Left colon (tissue), 2 donors: ENCODE measurements around the gene LAMC1. TPM values are rescaled to one million over a fixed set of nuclear protein-coding genes. Genes with fewer than 3 reads are reported as not detected.
A peak's percentile ranks its signal among the peaks of the same experiment; 100 is the strongest.

ENCODE experiments used
- ATAC-seq: fragments of 200-7000 bp; cut with Tn5 transposase; one replicate; pipeline ENCODE4 v1.9.1; 2020; ENCODE audit warnings: mild to moderate bottlenecking, moderate library complexity
- DNase-seq, 2 donors: peaks; one replicate each; pipeline ENCODE4 v3.0.0-alpha.2; 2020
- intact Hi-C, 2 donors: fragments of 100-400 bp; cut with DNase I in 1 of 2; cut with micrococcal nuclease in 1 of 2; formaldehyde crosslinking; loops; one replicate each; pipeline versions ENCODE4 v1.11.2 to v1.14.0; 2022; cut with DNase I, micrococcal nuclease
- total RNA-seq, 2 donors: library from RNA; stranded (reverse); fragmentation: NEBNext Ultra II Directional; extraction: Animal tissue kit (Norgen Biotek cat#: 25700); gene quantifications; one replicate each; pipeline ENCODE4 v1.2.1, GENCODE V29; 2021
- donor health status: DM: no; HTN: no; CAD: no.
- donor health status: DM: yes; HTN: yes; CAD: no.

LAMC1 gene
- total RNA-seq, 2 donors from 2014 or later: 32.3 to 54.8 TPM

DNA sequence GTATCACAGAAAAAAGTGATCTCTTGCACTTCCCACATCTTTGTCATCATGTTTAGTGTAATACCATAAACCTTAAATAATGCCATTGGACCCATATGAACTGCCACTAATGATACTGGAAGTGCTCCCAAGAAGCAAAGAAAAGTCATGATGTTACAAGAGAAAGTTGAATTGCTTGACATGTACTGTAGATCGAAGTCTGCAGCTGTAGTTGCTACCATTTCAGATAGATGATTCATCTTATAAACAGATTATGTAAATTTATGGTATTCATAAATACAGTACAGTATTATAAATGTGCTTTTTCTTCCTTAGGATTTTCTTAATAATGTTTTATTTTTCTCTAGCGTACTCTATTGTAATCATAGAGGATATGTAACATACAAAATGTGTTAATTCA is 132.7 kb downstream of the LAMC1 start:
- ATAC-seq: no peak
- DNase-seq: no peak
- intact Hi-C loops: no loop called here

DNA sequence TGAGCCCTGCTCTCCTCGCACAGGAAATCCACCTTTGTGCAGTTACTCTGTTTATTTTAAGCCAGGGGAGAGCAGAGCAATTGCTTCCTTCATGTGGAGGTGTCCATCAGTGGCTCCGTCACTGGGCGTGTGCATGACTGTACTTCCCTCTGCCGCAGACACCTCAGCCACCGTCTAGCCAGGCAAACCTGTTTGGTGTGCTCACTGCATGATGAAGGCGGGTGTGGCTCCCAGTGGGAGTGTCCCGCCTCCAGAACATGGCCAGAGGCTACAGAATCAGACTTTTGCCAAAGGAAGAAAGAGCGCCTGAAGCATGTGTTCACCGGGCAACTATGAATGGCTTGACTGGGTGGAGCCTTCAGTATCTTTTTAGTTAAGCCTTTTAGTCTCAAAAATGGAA is 136.7 kb downstream of the LAMC1 start:
- peak; percentile 89 to 95 for DNase-seq
- intact Hi-C loops: no loop called here
- ATAC-seq: peak; percentile 100

DNA sequence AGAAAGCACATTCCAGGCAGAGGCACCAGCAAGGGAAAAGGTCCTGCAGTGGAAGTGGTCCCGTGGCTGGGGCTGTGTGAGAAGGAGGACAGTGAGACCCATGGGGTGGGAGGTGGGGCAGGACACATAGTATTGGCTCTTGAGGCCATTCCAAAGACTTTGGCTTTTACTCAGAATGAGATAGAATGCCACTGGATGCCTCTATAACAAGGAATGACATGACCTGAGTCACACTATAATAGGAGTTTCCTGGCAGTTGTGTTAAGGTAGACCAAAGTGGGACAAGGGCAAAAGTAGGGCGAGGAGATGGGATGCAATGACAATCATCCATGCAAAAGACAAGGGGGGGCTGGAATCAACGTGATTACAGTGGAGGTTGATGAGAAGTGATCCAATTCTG is 138.2 kb downstream of the LAMC1 start:
- ATAC-seq: no peak
- intact Hi-C loops: no loop called here
- DNase-seq: no peak

DNA sequence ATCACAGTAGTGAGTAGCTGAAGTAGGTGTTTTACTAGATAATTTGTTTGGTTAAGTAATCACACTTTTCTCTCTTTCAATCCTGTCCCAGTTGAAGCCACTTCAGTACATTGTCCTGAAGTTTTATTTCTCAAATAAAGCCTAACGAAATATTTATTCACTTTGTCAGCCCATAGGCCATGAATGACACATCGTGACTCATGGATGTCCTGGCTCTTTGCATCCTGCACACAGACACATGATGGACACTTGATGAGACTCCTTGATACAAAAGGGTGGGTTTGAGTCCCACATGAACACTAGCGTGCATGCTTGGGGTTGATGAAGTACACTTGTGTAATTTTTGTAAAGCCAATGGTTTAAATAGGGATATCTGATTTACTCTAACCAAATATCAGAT is 140.1 kb downstream of the LAMC1 start:
- DNase-seq: no peak
- no peak for ATAC-seq

DNA sequence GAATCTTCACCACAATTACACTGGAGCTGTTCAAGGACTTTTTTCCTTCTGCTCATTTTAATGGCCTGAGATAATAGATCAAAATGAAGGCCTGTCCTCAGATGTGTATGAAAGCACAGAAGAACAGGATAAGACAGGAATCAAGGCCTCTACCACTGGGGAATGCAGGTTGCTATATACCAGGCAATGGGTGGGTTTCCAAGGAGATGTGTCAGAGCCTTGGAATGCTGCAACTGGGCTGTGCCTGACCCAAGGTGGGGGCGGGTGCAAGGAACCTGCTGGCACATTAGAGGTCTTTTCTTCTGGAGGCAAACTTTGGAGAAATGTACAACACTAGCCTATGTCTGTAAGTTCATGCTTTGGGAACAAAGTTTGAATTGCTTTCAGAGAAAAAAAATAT is 141.1 kb downstream of the LAMC1 start:
- DNase-seq (no peak), ATAC-seq (no peak)
- intact Hi-C loops: no loop called here

More for the DNA sequence above, 140.1 kb downstream of the LAMC1 start:
- intact Hi-C loops: no loop called here

DNA sequence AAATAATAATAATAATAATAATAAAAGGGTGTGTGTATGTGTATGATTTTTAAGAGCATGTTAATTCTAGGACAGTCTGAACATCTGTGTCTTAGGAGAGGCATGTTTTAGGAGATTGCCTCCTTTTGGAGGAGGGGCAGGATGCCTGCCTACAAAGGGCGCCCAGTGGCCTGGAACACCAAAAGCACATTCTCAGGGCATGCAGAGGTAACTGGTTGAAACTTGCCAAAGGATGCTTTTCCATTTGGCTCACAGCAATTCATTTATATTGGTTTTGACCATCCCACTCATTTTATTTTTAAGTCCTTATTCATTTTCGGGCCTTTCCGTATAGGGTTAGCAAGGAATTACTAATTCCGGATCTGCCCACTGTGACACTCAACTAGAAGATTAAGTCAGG is 141.7 kb downstream of the LAMC1 start:
- ATAC-seq (no peak), DNase-seq (no peak)
- intact Hi-C loops: no loop called here

DNA sequence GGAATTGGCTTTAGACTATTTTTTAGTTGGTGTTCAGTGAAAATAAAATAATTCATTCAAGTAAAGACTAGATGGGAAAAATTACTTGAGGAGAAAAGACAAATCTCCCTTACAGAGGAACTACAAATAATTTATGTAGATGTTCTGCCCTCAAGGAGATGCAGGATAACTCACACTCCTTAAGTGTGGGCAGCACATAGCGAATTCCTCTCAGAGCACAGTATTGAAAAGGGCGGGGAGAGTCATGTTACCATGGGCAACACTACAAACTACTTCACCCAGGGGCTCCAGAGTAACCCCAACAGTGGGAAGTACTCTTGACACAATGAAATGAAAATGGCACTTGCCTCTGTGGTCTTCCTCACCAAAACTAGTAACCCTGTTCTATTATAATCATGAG is 142.2 kb downstream of the LAMC1 start:
- intact Hi-C loops: no loop called here
- DNase-seq: no peak
- no peak for ATAC-seq

DNA sequence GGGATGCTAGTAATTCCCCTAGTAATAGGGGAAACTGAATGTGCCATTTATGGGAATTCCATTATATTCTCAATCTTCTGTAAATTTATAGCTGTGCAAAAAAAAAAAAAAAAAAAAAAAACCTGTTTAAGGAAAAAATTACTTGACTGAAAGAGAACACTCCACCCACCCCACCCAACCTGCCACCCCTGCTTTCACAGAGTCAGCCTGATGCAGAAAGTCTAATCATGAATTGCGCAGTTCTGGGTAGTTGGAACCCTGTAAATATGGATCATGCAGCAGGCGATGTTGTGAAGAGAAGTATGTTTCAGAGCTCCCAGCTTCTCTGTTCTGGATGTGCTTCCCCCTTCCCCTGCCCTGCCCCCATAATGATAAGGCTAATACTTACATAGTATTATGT is 143.2 kb downstream of the LAMC1 start:
- intact Hi-C loops: no loop called here
- ATAC-seq: no peak

DNA sequence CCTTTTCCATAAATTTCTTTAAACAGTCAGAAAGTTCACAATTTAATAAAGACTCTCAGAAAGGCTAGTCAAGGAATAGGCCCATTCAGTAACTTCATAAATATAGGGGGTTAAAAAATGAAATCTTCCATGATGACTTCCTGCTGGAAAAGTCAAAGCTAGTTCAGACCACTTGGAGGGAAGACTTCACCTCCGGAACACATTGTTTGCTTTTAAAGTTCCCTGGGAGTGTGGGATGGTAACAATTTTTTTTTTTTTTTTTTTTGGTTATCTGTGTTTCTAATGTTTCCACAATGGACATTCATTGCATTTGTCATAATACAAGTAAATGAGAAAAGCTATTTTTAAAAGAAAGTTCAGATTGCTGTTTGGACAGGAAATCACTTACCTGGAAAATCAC is 144.5 kb downstream of the LAMC1 start:
- intact Hi-C loops: no loop called here

More for the DNA sequence above, 143.2 kb downstream of the LAMC1 start:
- DNase-seq: no peak

DNA sequence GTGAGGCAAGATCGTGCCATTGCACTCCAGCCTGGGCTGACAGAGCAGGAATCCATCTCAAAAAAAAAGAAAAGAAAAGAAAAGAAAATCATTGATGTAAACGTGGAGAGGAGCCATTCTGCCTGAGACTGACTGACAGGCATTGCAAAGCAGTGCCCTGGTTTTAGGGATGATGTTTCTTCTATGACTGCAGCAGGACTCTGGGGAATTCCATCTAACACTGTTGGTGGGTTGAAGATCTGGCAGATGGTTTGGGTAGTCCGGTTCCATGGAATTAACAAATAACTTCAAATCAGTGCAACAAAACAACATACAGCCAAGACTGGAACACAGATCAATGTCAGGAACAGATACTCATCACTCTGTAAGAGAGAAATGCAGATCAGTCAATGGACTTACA is 145.1 kb downstream of the LAMC1 start:
- intact Hi-C loops: no loop called here
- ATAC-seq (no peak), DNase-seq (no peak)

More for the DNA sequence above, 144.5 kb downstream of the LAMC1 start:
- DNase-seq (no peak), ATAC-seq (no peak)

DNA sequence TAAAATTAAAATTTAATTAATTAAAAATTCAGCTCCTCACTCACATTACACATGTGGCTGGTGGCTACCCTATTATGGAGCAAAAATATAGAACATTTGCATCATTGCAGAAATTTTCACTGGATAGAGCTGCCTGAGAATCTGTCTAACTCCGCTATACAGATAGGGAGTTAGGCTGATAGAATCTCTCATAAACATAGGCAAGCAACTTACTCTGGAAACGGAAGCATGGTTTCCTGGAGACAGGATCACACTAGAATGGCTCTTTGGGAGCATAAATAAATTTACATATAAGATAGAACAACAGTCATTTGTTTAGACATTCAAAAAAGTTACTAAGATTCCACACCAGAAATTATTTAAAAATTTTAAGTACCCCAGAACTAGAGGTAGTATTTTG is 150.6 kb downstream of the LAMC1 start:
- no peak for ATAC-seq
- no peak for DNase-seq
- intact Hi-C loops: no loop called here

DNA sequence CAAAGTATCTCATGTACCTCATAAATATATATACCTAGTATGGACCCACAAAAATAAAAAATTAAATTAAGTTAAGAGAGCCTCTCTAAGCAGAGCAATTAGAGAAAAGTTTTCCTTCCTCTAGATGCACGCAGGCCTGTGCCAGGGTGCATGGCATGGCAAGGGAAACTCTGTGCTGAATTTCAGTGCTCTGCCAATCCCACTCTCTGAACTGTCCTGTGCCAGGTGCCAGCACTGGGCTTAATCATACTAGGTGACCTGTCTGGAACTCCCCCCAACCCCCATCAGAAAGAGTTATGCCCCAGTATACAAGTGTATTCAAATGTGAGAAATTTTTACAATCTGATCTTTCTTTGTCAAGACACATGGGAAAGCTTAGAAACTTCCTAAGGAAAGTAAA is 152.4 kb downstream of the LAMC1 start:
- no peak for ATAC-seq
- no peak for DNase-seq
- intact Hi-C loops: no loop called here

DNA sequence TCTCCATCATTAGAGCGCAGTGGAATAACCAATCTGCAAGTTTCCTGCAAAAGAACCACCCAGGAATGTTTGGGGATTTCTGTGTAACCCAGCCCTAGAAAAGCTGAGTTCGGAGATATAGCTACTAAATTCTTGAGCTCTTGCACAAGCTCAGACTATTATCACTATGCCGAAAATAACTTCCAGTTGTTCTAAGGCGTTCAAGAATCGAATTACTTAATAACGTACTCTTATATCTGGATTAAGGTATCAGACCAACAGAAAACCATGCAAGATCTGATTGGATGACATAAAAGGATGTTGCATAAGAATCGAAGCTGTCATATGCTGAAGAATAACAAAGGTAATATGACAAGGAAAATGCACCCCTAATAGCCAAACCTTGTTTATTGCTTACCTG is 155.3 kb downstream of the LAMC1 start:
- intact Hi-C loops: no loop called here
- ATAC-seq: no peak
- DNase-seq: no peak

DNA sequence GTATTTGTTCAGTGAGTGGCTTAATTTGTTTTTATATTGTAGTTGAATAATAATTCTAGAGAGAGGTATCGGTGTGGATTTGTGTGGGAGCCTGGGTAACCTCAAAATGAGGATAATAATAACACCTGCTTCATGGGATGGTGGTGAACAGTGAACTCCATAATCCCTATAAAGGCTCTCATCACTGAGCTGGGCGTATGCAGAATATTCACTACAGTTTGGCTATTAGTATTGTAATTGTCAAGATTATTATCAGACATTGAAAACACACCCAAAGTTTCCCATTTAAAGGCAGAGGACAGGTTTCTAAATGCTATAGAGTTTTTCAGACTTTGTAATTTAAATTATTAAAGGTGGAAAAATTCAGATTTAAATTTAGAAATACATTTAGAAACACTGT is 155.8 kb downstream of the LAMC1 start:
- intact Hi-C loops: no loop called here
- ATAC-seq (no peak), DNase-seq (no peak)

DNA sequence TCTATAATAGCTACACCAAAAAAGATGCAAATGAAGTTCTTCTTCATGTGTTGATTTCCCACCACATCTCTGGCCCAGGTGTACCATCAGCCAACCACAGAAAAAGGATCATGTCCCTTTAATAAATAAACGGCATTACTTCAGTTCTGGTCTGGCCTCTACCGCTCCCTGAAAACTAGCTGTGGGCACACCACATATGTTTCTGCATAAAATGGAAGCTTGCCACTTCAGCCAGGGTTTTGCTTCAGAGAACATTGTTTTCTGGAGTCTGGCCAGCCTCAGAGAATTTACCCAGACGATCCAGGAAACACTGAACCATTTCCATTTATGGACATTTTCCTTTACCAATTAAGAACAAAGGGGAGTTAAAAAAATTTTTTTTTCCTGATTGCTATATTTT is 157.0 kb downstream of the LAMC1 start:
- peak; percentile 75 for ATAC-seq
- intact Hi-C loops: no loop called here
- DNase-seq: peak; percentile 37 to 80

DNA sequence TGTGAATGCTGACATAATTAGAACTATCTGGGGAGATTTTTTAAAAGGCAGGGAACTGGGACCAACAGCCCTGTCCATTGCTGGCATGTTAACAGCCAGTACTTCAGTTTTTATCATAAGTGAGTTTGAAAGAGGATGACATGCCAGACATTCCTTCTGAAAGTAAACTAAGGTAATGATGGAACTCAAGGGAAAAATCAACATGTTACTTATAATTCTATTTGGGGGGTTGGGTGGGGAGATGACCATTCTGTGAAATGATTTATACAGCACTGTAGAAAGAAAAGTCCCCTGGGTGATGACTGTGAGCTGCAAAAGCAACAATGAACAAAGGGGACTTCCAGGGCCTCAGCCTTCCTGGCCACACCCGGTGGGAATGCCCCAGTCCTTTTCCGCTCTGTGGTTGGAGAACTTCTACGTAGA is 157.4 kb downstream of the LAMC1 start:
- DNase-seq (peak; percentile 12 to 65), ATAC-seq (peak; percentile 66)
- intact Hi-C loops: no loop called here

DNA sequence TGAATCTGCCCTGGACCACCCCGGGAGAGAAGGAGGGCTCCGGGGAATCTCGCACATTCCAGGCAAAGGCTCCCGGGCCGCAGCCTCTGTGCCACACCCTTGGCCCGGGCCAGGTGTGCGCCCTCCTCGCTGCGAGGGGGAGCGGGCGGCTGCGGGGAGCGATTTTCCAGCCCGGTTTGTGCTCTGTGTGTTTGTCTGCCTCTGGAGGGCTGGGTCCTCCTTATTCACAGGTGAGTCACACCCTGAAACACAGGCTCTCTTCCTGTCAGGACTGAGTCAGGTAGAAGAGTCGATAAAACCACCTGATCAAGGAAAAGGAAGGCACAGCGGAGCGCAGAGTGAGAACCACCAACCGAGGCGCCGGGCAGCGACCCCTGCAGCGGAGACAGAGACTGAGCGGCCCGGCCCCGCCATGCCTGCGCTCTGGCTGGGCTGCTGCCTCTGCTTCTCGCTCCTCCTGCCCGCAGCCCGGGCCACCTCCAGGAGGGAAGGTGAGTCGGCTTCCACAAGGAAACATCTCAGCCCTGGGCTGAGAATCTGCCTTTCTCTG is 162.8 kb downstream of the LAMC1 start, which contains the start of gene LAMC2:
LAMC2 (plus strand) TSS at position 324 of the 550 bp plus-strand sequence; CDS start at position 413, 89 bp downstream.
- peak; percentile 93 for ATAC-seq
- DNase-seq: peak; percentile 78 to 79
- intact Hi-C loops: no loop called here

DNA sequence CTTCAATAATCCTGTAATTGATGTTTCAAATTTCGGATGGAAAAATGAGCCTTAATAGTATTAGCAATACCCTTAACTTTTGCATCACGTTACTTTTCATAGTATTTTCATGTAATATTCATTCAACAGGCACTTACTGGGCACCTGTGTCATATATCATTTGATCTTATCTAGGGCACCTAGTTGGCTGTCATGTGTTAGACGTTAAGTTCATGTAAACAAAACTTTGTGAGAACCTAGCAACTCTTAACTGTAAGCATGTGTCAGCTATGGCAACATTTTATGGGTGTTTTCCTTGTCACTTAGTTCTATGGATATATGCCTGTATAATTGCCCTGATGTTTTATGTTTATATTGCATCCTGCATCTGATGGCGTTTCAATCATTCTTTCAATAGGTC is 163.6 kb downstream of the LAMC1 start:
- ATAC-seq (peak; percentile 80), DNase-seq (no peak)
- intact Hi-C loops: no loop called here

DNA sequence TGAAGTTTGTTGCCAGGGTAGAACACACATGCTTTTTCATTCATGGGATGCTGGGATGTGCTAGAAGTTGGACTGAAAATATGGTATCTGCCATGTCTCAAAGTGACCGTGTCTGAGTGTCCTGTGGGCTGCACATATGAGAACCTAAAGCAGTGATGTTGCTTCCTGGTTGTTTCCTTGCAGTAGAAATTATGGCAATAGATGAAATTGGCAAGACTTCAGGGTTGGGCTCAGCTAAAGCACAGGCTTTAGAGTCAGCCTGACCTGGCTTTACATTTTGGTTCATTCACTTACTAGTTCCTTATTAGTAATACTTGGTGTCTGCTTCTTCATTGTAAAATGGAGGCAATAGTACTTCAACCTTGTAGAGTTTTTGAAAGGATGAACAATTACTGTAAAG is 165.0 kb downstream of the LAMC1 start:
- DNase-seq: no peak
- ATAC-seq: no peak
- intact Hi-C loops: no loop called here

DNA sequence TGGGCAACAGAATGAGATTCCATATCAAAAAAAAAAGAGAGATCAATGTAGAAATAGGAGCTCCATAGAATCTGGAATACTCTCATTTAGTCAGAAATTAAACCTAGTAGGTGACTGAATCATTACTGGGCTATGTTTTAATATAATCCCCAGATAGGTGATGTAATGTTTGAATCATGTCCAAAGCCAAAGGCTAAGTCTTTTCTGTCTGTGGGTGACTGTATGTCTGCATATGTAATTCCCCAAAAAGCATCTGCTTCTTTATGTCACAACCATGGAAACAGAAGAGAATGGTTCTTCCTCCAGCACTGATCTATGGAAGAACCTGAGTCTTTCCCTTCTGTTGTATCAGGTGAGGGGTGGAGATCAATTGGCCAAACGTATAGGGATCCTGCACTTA is 168.6 kb downstream of the LAMC1 start:
- intact Hi-C loops: no loop called here
- no peak for ATAC-seq
- no peak for DNase-seq

DNA sequence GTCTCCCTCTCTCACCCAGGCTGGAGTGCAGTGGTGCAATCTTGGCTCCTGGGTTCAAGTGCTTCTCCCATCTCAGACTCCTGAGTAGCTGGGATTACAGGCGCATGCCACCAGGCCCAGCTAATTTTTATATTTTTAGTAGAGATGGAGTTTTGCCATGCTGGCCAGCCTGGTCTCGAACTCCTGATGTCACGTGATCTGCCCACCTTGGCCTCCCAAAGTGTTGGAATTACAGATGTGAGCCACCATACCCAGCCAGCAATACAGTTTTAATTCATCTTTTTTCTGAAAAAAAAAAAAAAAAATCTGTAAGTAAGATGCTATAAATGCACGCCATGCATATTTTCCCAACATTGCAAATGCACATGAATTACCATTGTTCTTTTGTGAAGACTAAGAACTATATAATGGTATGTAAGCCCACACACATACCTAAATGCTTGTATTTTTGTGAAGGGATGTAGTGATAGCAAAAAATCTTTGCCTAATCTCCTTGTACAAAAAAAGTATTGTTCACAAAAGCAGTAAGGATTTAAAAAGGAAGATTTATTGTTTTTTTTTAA is 170.8 kb downstream of the LAMC1 start:
- intact Hi-C loops: no loop called here
- ATAC-seq: no peak
- no peak for DNase-seq
